H9 (cell line): Measurements from ENCODE around the gene MYRIP. TPM values are rescaled to one million over a fixed set of nuclear protein-coding genes. Genes with fewer than 3 reads are reported as not detected.

ENCODE experiments used
- DNase-seq: peaks from one replicate; pipeline ENCODE4 v3.0.0-alpha.2; 2017
- H2AFZ ChIP-seq: one replicate; pipeline ENCODE4 v1.6.1; 2013; ENCODE audit warnings: mild to moderate bottlenecking, low read length, control low read depth, moderate library complexity
- H2AK5ac ChIP-seq: 2 replicates; pipeline ENCODE4 v1.6.1; 2013; ENCODE audit warnings: low read length, control low read depth, mixed read lengths; ENCODE audit not compliant: insufficient read length
- H2BK120ac ChIP-seq: one replicate; pipeline ENCODE4 v1.6.1; 2013; ENCODE audit warnings: low read depth, mild to moderate bottlenecking, low read length, control low read depth, inconsistent platforms; ENCODE audit not compliant: poor library complexity, severe bottlenecking
- H2BK12ac ChIP-seq: 2 replicates; pipeline ENCODE4 v1.6.1; 2013; ENCODE audit warnings: low read length, control low read depth, mixed read lengths, low read depth; ENCODE audit not compliant: insufficient read length
- H2BK15ac ChIP-seq: 2 replicates; pipeline ENCODE4 v1.6.1; 2013; ENCODE audit warnings: low read depth, low read length, control low read depth
- H2BK20ac ChIP-seq: one replicate; pipeline ENCODE4 v1.6.1; 2013; ENCODE audit warnings: low read depth, mild to moderate bottlenecking, low read length, control low read depth, inconsistent platforms; ENCODE audit not compliant: poor library complexity, severe bottlenecking
- H2BK5ac ChIP-seq: 2 replicates; pipeline ENCODE4 v1.6.1; 2013; ENCODE audit warnings: low read length, control low read depth, mixed read lengths; ENCODE audit not compliant: insufficient read length
- H3K14ac ChIP-seq: 2 replicates; pipeline ENCODE4 v1.6.1; 2013; ENCODE audit warnings: low read length, control low read depth; ENCODE audit not compliant: insufficient read depth
- H3K18ac ChIP-seq: 2 replicates; pipeline ENCODE4 v1.6.1; 2013; ENCODE audit warnings: low read depth, mild to moderate bottlenecking, mixed read lengths, low read length, control low read depth; ENCODE audit not compliant: insufficient read length
- H3K23ac ChIP-seq: 2 replicates; pipeline ENCODE4 v1.6.1; 2013; ENCODE audit warnings: low read length, control low read depth, mixed read lengths, low read depth; ENCODE audit not compliant: insufficient read length
- H3K23me2 ChIP-seq: 2 replicates; pipeline ENCODE4 v1.6.1; 2013; ENCODE audit warnings: low read depth, mild to moderate bottlenecking, mixed read lengths, low read length, control low read depth; ENCODE audit not compliant: insufficient read length, poor library complexity, severe bottlenecking
- H3K27ac ChIP-seq: 2 replicates; pipeline ENCODE4 v1.5.1; 2013; ENCODE audit warnings: low read length, control low read depth, mixed read lengths, low read depth; ENCODE audit not compliant: insufficient read length
- H3K27me3 ChIP-seq: 2 replicates; pipeline ENCODE4 v1.6.1; 2013; ENCODE audit warnings: low read length, control low read depth, inconsistent platforms; ENCODE audit not compliant: insufficient read depth
- H3K4ac ChIP-seq: 2 replicates; pipeline ENCODE4 v1.6.1; 2013; ENCODE audit warnings: low read depth, mild to moderate bottlenecking, control low read depth, inconsistent platforms, low read length, moderate library complexity
- H3K4me1 ChIP-seq: 2 replicates; pipeline ENCODE4 v1.6.1; 2013; ENCODE audit warnings: low read length, control low read depth, inconsistent platforms; ENCODE audit not compliant: insufficient read depth
- H3K4me2 ChIP-seq: 2 replicates; pipeline ENCODE4 v1.6.1; 2013; ENCODE audit warnings: low read length, control low read depth, mixed read lengths; ENCODE audit not compliant: insufficient read length, insufficient read depth
- H3K56ac ChIP-seq: 2 replicates; pipeline ENCODE4 v1.6.1; 2013; ENCODE audit warnings: low read depth, mild to moderate bottlenecking, mixed read lengths, low read length, control low read depth; ENCODE audit not compliant: insufficient read length
- H3K79me1 ChIP-seq: 2 replicates; pipeline ENCODE4 v1.6.1; 2013; ENCODE audit warnings: low read depth, mild to moderate bottlenecking, moderate library complexity, low read length, control low read depth, inconsistent platforms; ENCODE audit not compliant: insufficient read depth, poor library complexity, severe bottlenecking
- H3K79me2 ChIP-seq: 2 replicates; pipeline ENCODE4 v1.6.1; 2013; ENCODE audit warnings: low read length, control low read depth, inconsistent platforms; ENCODE audit not compliant: insufficient read depth
- H3K9ac ChIP-seq: 2 replicates; pipeline ENCODE4 v1.6.1; 2013; ENCODE audit warnings: low read length, control low read depth, mixed read lengths; ENCODE audit not compliant: insufficient read length; ENCODE audit errors: extremely low read depth
- H3K9me3 ChIP-seq: one replicate; pipeline ENCODE4 v1.6.1; 2013; ENCODE audit warnings: low read depth, low read length, inconsistent platforms; ENCODE audit not compliant: control insufficient read depth
- H3T11ph ChIP-seq: one replicate; pipeline ENCODE4 v1.6.1; 2013; ENCODE audit warnings: mild to moderate bottlenecking, low read length, control low read depth, inconsistent platforms
- H4K20me1 ChIP-seq: one replicate; pipeline ENCODE4 v1.6.1; 2013; ENCODE audit not compliant: control insufficient read depth, insufficient read length, insufficient read depth
- H4K5ac ChIP-seq: 2 replicates; pipeline ENCODE4 v1.6.1; 2013; ENCODE audit warnings: low read depth, mild to moderate bottlenecking, mixed read lengths, low read length, control low read depth; ENCODE audit not compliant: insufficient read length
- H4K8ac ChIP-seq: replicated peaks from 2 replicates; pipeline ENCODE4 v1.6.1; 2013; ENCODE audit warnings: low read length, control low read depth, mixed read lengths, low read depth; ENCODE audit not compliant: insufficient read length
- H4K91ac ChIP-seq: 2 replicates; pipeline ENCODE4 v1.6.1; 2013; ENCODE audit warnings: low read depth, mild to moderate bottlenecking, moderate library complexity, mixed read lengths, low read length, control low read depth; ENCODE audit not compliant: insufficient read length
- H3K27ac Mint-ChIP-seq, 3 experiments: 2 replicates in 2 of 3; 3 replicates in 1 of 3; pipeline ENCODE4 v1.8.0; 2020 to 2021; ENCODE audit warnings: mixed read lengths in 3 of 3, mild to moderate bottlenecking in 1 of 3, moderate library complexity in 1 of 3
- H3K27me3 Mint-ChIP-seq: 2 replicates; pipeline ENCODE4 v1.8.0; 2021; ENCODE audit warnings: low read depth, mild to moderate bottlenecking, moderate library complexity, mixed read lengths
- H3K36me3 Mint-ChIP-seq, 3 experiments: 2 replicates in 2 of 3; 3 replicates in 1 of 3; pipeline ENCODE4 v1.8.0; 2020 to 2021; ENCODE audit warnings: low read depth in 3 of 3, mixed read lengths in 3 of 3; ENCODE audit not compliant: insufficient read depth in 1 of 3
- H3K4me1 Mint-ChIP-seq, 2 experiments: 2 replicates each; pipeline ENCODE4 v1.8.0; 2020; ENCODE audit warnings: mixed read lengths in 2 of 2
- H3K4me3 Mint-ChIP-seq, 2 experiments: 2 replicates in 1 of 2; 3 replicates in 1 of 2; pipeline ENCODE4 v1.8.0; 2020 to 2021; ENCODE audit warnings: mild to moderate bottlenecking in 2 of 2, mixed read lengths in 2 of 2, moderate library complexity in 1 of 2
- H3K9me3 Mint-ChIP-seq, 2 experiments: 2 replicates in 1 of 2; 3 replicates in 1 of 2; pipeline ENCODE4 v1.8.0; 2020; ENCODE audit warnings: mild to moderate bottlenecking in 2 of 2, mixed read lengths in 2 of 2, moderate library complexity in 1 of 2
- total RNA-seq: library from RNA; stranded (reverse); gene quantifications from 2 replicates; pipeline ENCODE4 v1.2.1, GENCODE V29; 2021
- TF ChIP-seq, protein P1 (sequence below): fragments of 200-600 bp; sonication (generic); conservative IDR thresholded peaks from 3 replicates; pipeline ENCODE4 v1.8.0; 2021; ENCODE audit warnings: antibody characterized with exemption, mild to moderate bottlenecking

MYRIP gene
- total RNA-seq, 1 experiment from 2014 or later, result 1.8 TPM

DNA sequence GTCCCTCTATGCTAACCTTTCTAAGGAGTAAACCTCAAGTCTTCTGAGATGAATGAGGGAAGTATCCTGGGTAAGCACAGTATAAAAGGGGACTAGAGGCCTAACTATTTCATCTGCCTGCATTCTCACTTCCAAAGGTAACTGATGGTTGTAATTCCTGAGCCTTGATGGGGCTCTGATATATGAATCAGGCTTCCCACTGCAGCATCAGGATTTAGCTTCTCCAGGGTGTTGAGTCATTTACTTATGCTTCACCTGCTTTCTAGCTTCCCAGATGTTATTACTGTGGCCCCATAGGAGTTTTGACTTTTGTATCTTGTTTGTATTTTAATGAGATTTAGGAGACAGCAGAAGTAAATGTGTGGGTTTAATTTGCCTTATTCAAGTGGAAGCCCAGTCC lies 292.8 kb downstream of the MYRIP start:
- peaks cover 0 to 4% of the 10 kb centered on the region in 2 experiments; a peak in 2 of 4 replicates for H3K4me1 Mint-ChIP-seq
- H3K79me2 ChIP-seq, result no peaks in the 10 kb centered on the region

More for the DNA sequence above, 292.8 kb downstream of the MYRIP start:
- no peaks in the 10 kb centered on the region for H3K27me3 ChIP-seq
- no peak overlapping the region for H3K23ac ChIP-seq
- no peak overlapping the region for H4K8ac ChIP-seq
- no peak overlapping the region for H4K91ac ChIP-seq
- Mint-ChIP-seq H3K27me3 (no peaks in the 10 kb centered on the region; the same call in 1 of the 2 replicates), H3K36me3 (no peaks in the 10 kb centered on the region), H3K9me3 (peaks cover 0 to 8% of the 10 kb centered on the region in 2 experiments; a peak in 4 of 5 replicates), H3K4me3 (no peak overlapping the region), H3K27ac (no peak overlapping the region)
- no peaks in the 10 kb centered on the region for H4K20me1 ChIP-seq
- no peak overlapping the region for H2BK12ac ChIP-seq
- H4K5ac ChIP-seq, result no peak overlapping the region
- H3T11ph ChIP-seq, result no peak overlapping the region
- H2BK5ac ChIP-seq, result no peak overlapping the region
- H2BK15ac ChIP-seq, result no peak overlapping the region
- H2AK5ac ChIP-seq, result no peak overlapping the region
- H3K4me1 ChIP-seq, result no peaks in the 10 kb centered on the region
- H3K27ac ChIP-seq, result no peak overlapping the region
- H3K79me1 ChIP-seq, result no peaks in the 10 kb centered on the region
- no peak overlapping the region for H3K14ac ChIP-seq
- no peak overlapping the region for H2BK20ac ChIP-seq
- no peak overlapping the region for H3K56ac ChIP-seq
- TF ChIP-seq, protein P1, sequence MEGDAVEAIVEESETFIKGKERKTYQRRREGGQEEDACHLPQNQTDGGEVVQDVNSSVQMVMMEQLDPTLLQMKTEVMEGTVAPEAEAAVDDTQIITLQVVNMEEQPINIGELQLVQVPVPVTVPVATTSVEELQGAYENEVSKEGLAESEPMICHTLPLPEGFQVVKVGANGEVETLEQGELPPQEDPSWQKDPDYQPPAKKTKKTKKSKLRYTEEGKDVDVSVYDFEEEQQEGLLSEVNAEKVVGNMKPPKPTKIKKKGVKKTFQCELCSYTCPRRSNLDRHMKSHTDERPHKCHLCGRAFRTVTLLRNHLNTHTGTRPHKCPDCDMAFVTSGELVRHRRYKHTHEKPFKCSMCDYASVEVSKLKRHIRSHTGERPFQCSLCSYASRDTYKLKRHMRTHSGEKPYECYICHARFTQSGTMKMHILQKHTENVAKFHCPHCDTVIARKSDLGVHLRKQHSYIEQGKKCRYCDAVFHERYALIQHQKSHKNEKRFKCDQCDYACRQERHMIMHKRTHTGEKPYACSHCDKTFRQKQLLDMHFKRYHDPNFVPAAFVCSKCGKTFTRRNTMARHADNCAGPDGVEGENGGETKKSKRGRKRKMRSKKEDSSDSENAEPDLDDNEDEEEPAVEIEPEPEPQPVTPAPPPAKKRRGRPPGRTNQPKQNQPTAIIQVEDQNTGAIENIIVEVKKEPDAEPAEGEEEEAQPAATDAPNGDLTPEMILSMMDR, result no peak
- no peak overlapping the region for H3K4ac ChIP-seq
- H3K23me2 ChIP-seq, result no peaks in the 10 kb centered on the region
- no peak overlapping the region for H2BK120ac ChIP-seq
- H3K18ac ChIP-seq, result no peak overlapping the region
- DNase-seq, result no peak
- no peak overlapping the region for H3K4me2 ChIP-seq
- H3K9ac ChIP-seq, result no peak overlapping the region
- no peaks in the 10 kb centered on the region for H3K9me3 ChIP-seq
- H2AFZ ChIP-seq, result no peak overlapping the region
